GM10266 (cell line): ENCODE results near the gene PACS2.
"Not testable (repeated sequence)": the region's sequence is repeated elsewhere in the genome, so short reads cannot be mapped to it uniquely, and the experiment has no call there.

Experiments
- DNase-seq: peaks from one replicate; pipeline ENCODE4 v3.0.0; 2012; ENCODE audit errors: extremely low spot score
- CTCF ChIP-seq: IDR thresholded peaks from 2 replicates; pipeline ENCODE4 v1.5.1; 2012; ENCODE audit warnings: mild to moderate bottlenecking, low read depth; ENCODE audit not compliant: control insufficient read depth, insufficient read depth; ENCODE audit errors: missing control alignments

The PACS2 gene

DNA sequence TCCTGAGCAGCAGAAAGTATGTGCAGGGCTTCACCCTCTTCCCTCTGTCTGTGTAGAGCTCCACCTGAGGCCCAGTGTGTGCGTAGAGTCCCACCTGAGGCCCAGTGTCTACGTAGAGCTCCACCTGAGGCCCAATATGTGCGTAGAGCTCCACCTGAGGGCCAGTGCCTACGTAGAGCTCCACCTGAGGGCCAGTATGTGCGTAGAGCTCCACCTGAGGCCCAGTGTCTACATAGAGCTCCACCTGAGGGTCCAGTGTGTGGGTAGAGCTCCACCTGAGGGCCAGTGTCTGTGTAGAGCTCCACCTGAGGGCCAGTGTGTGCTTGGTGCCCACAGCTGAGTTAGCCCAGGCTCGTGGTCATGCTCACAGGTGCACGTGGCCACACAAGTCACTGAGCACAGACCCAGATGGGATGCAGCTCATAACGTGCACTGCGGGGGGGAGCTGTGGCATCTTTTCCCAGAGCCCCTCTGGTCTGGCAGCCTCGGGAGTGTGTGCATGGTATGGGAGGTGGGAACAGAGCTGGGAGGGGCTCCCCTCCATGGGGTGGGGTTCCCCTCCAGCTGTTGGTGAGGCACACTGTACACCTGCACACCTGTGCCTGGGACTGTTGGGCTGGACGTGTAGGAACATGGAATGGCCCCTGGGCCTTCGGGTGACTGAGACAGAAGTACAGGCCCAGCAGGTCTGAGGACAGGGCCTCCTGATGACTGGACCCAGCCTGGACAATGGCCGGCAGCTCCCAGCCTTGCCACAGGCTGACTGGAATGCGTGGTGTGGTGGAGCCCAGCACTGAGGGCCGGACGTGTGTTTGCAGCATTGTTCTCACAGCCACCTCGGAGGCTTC, 20.1 kb downstream of the PACS2 start:
- DNase-seq, result no peak
- no peak for TF ChIP-seq CTCF

GRCh38 chr14:105335231-105335542, 20.6 kb downstream of the PACS2 start:
- DNase-seq, result not testable (repeated sequence)

DNA sequence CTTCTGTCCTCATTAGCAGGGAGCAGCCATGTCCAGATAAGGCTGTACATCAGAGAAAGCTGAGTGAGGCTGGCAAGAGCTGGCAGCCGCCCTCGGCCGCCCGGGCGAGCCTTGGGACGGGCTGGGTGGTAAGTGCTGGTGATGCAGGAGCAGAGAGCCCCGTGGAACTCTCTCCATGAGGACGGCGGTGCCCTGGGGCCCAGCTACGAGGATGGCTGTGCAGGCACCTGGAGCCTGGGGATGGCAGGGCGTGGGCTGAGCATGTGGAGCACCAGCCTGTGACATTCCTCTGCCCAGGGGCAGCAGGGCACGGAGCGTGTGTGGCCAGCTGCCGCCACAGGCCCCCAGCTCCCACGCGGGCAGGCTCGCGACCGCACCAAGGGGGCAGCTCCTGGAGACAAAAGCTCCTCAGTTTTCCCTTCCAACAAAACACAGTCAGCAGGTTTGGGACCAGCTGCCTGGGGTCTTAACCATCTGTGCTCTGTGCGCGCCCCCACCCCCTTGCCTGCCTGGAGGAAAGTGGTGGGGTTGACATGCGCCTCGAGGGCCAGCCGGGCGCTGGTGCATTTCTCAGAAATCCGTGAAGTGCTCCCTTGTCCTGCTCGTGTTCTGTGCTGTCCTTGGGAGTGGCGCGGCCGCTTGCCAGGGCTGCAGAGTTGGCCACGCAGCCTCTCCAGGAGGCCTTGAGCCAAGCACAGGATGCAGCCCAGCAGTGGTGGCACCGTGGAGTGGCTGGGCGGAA, 21.4 kb downstream of the PACS2 start:
- no peak for TF ChIP-seq CTCF

DNA sequence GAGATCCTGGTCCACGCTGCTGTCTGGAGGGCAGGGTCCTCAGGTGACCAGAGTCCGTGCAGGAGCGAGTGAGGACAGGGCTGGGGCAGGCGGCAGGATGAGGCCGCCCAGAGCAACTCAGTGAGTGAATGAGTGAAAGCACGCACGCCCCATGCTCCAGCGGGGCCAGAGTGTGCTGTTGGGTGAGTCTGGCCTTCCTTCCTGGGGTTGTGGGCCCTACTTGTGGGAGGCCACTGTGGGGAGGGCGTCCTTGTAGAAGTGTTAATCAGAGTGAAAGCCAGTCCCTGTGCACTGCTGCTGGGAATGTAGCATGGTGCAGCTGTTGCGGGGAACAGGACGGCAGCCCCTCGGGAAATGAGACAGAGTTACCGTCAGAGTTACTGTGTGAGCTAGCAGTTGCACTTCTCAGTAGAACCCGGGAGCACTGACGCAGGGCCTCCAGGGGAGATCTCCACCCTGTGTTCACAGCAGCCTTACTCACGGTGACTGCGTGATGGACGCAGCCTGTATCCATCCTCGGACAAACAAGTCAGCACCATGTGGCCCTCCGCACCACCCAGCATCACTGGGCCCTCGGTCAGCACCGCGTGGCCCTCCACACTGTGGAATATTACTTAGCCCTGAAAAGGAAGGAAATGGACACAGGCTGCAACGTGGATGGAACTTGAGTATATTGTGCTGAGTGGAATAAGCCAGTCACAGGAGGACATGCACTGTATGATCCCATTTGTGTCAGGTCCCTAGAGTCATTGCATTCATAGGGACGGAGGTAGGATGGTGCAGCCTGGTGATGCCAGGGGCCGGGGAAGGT, 22.1 kb downstream of the PACS2 start:
- no peak for DNase-seq
- no peak for TF ChIP-seq CTCF

More for the DNA sequence above, 21.4 kb downstream of the PACS2 start:
- DNase-seq, result no peak

DNA sequence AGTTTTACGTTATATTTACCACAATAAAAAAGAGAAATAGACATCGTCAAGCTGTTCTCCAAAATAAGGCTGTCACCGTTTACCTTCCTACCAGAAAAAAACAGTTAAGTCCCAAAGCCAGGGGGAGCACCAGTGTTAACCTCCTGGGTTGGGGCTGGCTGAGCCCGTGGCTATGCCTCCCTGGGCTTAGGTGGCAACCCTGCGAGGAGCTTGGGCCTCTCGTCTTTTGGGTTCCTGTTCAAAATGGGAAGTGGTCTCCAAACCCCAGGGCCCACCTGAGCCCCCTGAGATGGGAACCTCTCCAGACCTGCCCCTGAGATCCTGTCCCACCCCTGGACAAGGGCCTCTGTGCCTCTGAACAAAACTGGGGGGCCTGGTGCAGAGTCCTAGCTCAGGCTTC, 22.9 kb downstream of the PACS2 start:
- no peak for DNase-seq
- no peak for TF ChIP-seq CTCF

GRCh38 chr14:105337966-105338741, 23.6 kb downstream of the PACS2 start:
- no peak for TF ChIP-seq CTCF
- no peak for DNase-seq
